Subcutaneous adipose tissue (tissue), 4 donors: ENCODE measurements around the gene CKM. TPM values are rescaled to one million over a fixed set of nuclear protein-coding genes. Genes with fewer than 3 reads are reported as not detected.

Experiments used
- CTCF ChIP-seq: fragments of 450-650 bp; IDR thresholded peaks from one replicate; pipeline ENCODE4 v1.5.1; 2016; ENCODE audit warnings: low read depth, mild to moderate bottlenecking, control low read depth, antibody characterized with exemption, moderate library complexity
- total RNA-seq, 4 donors: library from RNA; depleted of rRNA; stranded (reverse); fragments of >200 nt; gene quantifications; one replicate each; pipeline ENCODE4 v1.1.0, GENCODE V29; 2016

CKM gene
- total RNA-seq, 4 donors from 2014 or later, result not detected

- no peak for TF ChIP-seq CTCF
Observed at GRCh38 chr19:45267296-45267695, 55.4 kb downstream of the CKM start.

- no peak for TF ChIP-seq CTCF
Observed at GRCh38 chr19:45265375-45265774, 57.3 kb downstream of the CKM start.

- no peak for TF ChIP-seq CTCF
Observed at GRCh38 chr19:45264781-45265317, 57.8 kb downstream of the CKM start.

GRCh38 chr19:45263013-45263412, 59.7 kb downstream of the CKM start:
- no peak for TF ChIP-seq CTCF

GRCh38 chr19:45262570-45262969, 60.1 kb downstream of the CKM start:
- TF ChIP-seq CTCF, result no peak

- TF ChIP-seq CTCF, result no peak
Observed at GRCh38 chr19:45258862-45259261, 63.8 kb downstream of the CKM start.

GRCh38 chr19:45256836-45257235, 65.8 kb downstream of the CKM start:
- TF ChIP-seq CTCF, result no peak

Other genes with a start within 250 kb of the CKM start
- gene ZNF296, start 246.4 kb downstream of the CKM start, total RNA-seq, result under 1 TPM in 2 of 4 donors, not detected in 2; 0.51 to 0.88 TPM
- 10 to 100 TPM; 10.3 to 25.8 (median 19.0) TPM for gene GEMIN7, start 243.6 kb downstream of the CKM start, total RNA-seq
- 10 to 100 TPM; 17.2 to 32.4 (median 17.8) TPM for gene PPP1R37, start 229.7 kb downstream of the CKM start, total RNA-seq
- under 1 TPM in 1 of 4 donors, not detected in 3; 0.17 TPM for gene NKPD1, start 161.9 kb downstream of the CKM start, total RNA-seq
- 10 to 100 TPM in 3 of 4 donors, 1 to 10 TPM in 1; 7.7 to 38.4 (median 26.4) TPM for gene TRAPPC6A, start 144.6 kb downstream of the CKM start, total RNA-seq
- gene BLOC1S3, start 144.1 kb downstream of the CKM start, total RNA-seq, result 10 to 100 TPM in 2 of 4 donors, 1 to 10 TPM in 2; 1.3 to 19.2 (median 11.0) TPM
- 1 to 10 TPM in 2 of 4 donors, under 1 TPM in 2; 0.44 to 2.6 (median 0.91) TPM for gene EXOC3L2, start 77.5 kb downstream of the CKM start, total RNA-seq
- gene MARK4, start 71.6 kb downstream of the CKM start, total RNA-seq, result 10 to 100 TPM; 10.2 to 26.2 (median 14.4) TPM
- not detected for gene KLC3, start 17.9 kb upstream of the CKM start, total RNA-seq
- 10 to 100 TPM in 1 of 4 donors, 1 to 10 TPM in 3; 3.3 to 18.1 (median 8.0) TPM for gene ERCC2, start 47.7 kb upstream of the CKM start, total RNA-seq
- 10 to 100 TPM in 1 of 4 donors, 1 to 10 TPM in 3; 4.0 to 10.7 (median 4.2) TPM for gene PPP1R13L, start 82.2 kb upstream of the CKM start, total RNA-seq
- 1 to 10 TPM; 1.1 to 2.9 (median 1.6) TPM for gene POLR1G, start 83.8 kb upstream of the CKM start, total RNA-seq
- gene ERCC1, start 101.0 kb upstream of the CKM start, total RNA-seq, result 10 to 100 TPM; 57.5 to 85.2 (median 64.7) TPM
- 10 to 100 TPM in 1 of 4 donors, 1 to 10 TPM in 3; 1.8 to 14.5 (median 2.4) TPM for gene FOSB, start 145.1 kb upstream of the CKM start, total RNA-seq
- 10 to 100 TPM in 2 of 4 donors, 1 to 10 TPM in 2; 5.3 to 11.5 (median 9.9) TPM for gene RTN2, start 174.2 kb upstream of the CKM start, total RNA-seq
- gene PPM1N, start 175.6 kb upstream of the CKM start, total RNA-seq, result 1 to 10 TPM in 3 of 4 donors, not detected in 1; 1.3 to 2.0 (median 2.0) TPM
- gene VASP, start 184.6 kb upstream of the CKM start, total RNA-seq, result 10 to 100 TPM; 24.9 to 44.5 (median 40.5) TPM